Transverse colon (tissue), 4 donors: ENCODE data around the gene PLCB1. TPM values are rescaled to one million over a fixed set of nuclear protein-coding genes. Genes with fewer than 3 reads are reported as not detected.

Source experiments
- DNase-seq: peaks from one replicate; pipeline ENCODE4 v3.0.0-alpha.2; 2019
- H3K27ac ChIP-seq, 4 donors: fragments of 200-600 bp; sonication (generic); 2 replicates each; pipeline ENCODE4 v1.5.1; 2016 to 2018; ENCODE audit warnings: inconsistent platforms in 4 of 4
- H3K27me3 ChIP-seq: fragments of 200-600 bp; sonication (generic); 2 replicates; pipeline ENCODE4 v1.5.1; 2017; ENCODE audit warnings: inconsistent platforms
- H3K36me3 ChIP-seq, 4 donors: fragments of 200-600 bp; sonication (generic); 2 replicates each; pipeline ENCODE4 v1.5.1; 2017 to 2019; ENCODE audit warnings: inconsistent platforms in 4 of 4
- H3K4me1 ChIP-seq, 4 donors: fragments of 200-600 bp; sonication (generic); 2 replicates each; pipeline ENCODE4 v1.5.1; 2017 to 2020; ENCODE audit warnings: inconsistent platforms in 4 of 4
- H3K4me3 ChIP-seq, 4 donors: fragments of 200-600 bp; sonication (generic); 1 replicate in 1 of 4; 2 replicates in 3 of 4; pipeline versions ENCODE4 v1.5.1 to v1.6.1; 2017 to 2019; ENCODE audit warnings: inconsistent platforms in 4 of 4
- H3K9me3 ChIP-seq, 2 donors: fragments of 200-600 bp; sonication (generic); 2 replicates each; pipeline ENCODE4 v1.5.1; 2017 to 2019; ENCODE audit warnings: inconsistent platforms in 2 of 2
- CTCF ChIP-seq, 5 experiments: fragments of 200-600 bp in 3 of 5; fragments of 450-650 bp in 2 of 5; sonication (generic) in 3 of 5; IDR thresholded peaks; 1 replicate in 2 of 5; 2 replicates in 3 of 5; pipeline ENCODE4 v1.5.1; 2016 to 2017; ENCODE audit warnings: antibody characterized with exemption in 5 of 5, inconsistent platforms in 3 of 5, mild to moderate bottlenecking in 2 of 5, moderate library complexity in 1 of 5
- EP300 ChIP-seq: sonication (generic); formaldehyde crosslinking; IDR thresholded peaks from one replicate; pipeline ENCODE4 v1.6.1; 2017; ENCODE audit warnings: antibody characterized with exemption, low read depth
- POLR2A ChIP-seq: fragments of 450-650 bp; IDR thresholded peaks from one replicate; pipeline ENCODE4 v1.6.1; 2016; ENCODE audit warnings: antibody characterized with exemption, mild to moderate bottlenecking, moderate library complexity
- POLR2AphosphoS5 ChIP-seq, 3 donors: sonication (generic); formaldehyde crosslinking; IDR thresholded peaks; one replicate each; pipeline ENCODE4 v1.6.1; 2016; ENCODE audit warnings: antibody characterized with exemption in 3 of 3
- WGBS, 2 donors: methylation state at CpG; one replicate each; pipeline ENCODE4 v1.1.5; 2018; ENCODE audit warnings: low coverage in 1 of 2; 5-methylcytosine and 5-hydroxymethylcytosine counted together
- in situ Hi-C, 4 donors: fragments of 200-750 bp; cut with MboI; loops; one replicate each; pipeline versions ENCODE4 v1.15.0 to v1.15.1; 2017; ENCODE audit warnings: low sequenced_read_pairs in 3 of 4, low pct_ligation_motif_present in 1 of 4, low pct_unique_long_range_greater_than_20kb in 1 of 4
- intact Hi-C: fragments of 100-400 bp; cut with DNase I; formaldehyde crosslinking; loops from one replicate; pipeline ENCODE4 v1.15.1; 2023; ENCODE audit warnings: low total_unique reads
- total RNA-seq, 4 donors: library from RNA; depleted of rRNA; stranded (reverse); fragments of >200 nt; gene quantifications; one replicate each; pipeline ENCODE4 v1.1.0, GENCODE V29; 2016

PLCB1 gene
- total RNA-seq, 4 donors from 2014 or later, result 13.1 to 18.6 (median 15.8) TPM

- peak overlapping the region; percentile 61 to 71 (median 68) for H3K27ac ChIP-seq
- peak; percentile 62 for DNase-seq
- no peak overlapping the region for H3K4me3 ChIP-seq
- H3K36me3 ChIP-seq, result no peaks in the 10 kb centered on the region
- H3K27me3 ChIP-seq, result no peaks in the 10 kb centered on the region
- peaks cover 0 to 38% (median 9%) of the 10 kb centered on the region in 4 donors for H3K4me1 ChIP-seq
- in situ Hi-C loops (no loop called here), intact Hi-C loops (no loop called here)
- no peak for TF ChIP-seq EP300
- no peak for TF ChIP-seq POLR2AphosphoS5 (IDR thresholded peaks at IDR 0.05)
- no peak for TF ChIP-seq CTCF (IDR thresholded peaks at IDR 0.05)
- TF ChIP-seq POLR2A, result no peak
- H3K9me3 ChIP-seq, result no peaks in the 10 kb centered on the region
These were observed 656.8 kb downstream of the PLCB1 start for GRCh38 chr20:8788831-8789230.

GRCh38 chr20:8790442-8791074 lies 658.5 kb downstream of the PLCB1 start:
- in situ Hi-C loops, result loop anchor here in 1 of 4 donors (10.0 kb wide), 1 partner anchor 574 kb away; no protein-coding TSS in a partner anchor

GRCh38 chr20:8795404-8795803 lies 663.3 kb downstream of the PLCB1 start:
- H3K4me3 ChIP-seq, result no peak overlapping the region
- H3K4me1 ChIP-seq, result peaks cover 0 to 13% (median under 1%) of the 10 kb centered on the region in 4 donors
- H3K27me3 ChIP-seq, result no peaks in the 10 kb centered on the region
- no peaks in the 10 kb centered on the region for H3K36me3 ChIP-seq
- H3K9me3 ChIP-seq, result no peaks in the 10 kb centered on the region
- no peak for TF ChIP-seq POLR2AphosphoS5 (IDR thresholded peaks at IDR 0.05)
- WGBS, 2 donors, result 54 to 80% methylated on average over 3 to 6 of the region's 6 CpGs
- H3K27ac ChIP-seq, result no peak overlapping the region
- in situ Hi-C loops (loop anchor here in 1 of 4 donors (10.0 kb wide), 1 partner anchor 569 kb away; no protein-coding TSS in a partner anchor), intact Hi-C loops (loop anchor here (10.0 kb wide), 1 partner anchor 559 kb away; no protein-coding TSS in a partner anchor)
- no peak for DNase-seq

More at GRCh38 chr20:8790442-8791074, 658.5 kb downstream of the PLCB1 start:
- H3K27me3 ChIP-seq, result no peaks in the 10 kb centered on the region
- TF ChIP-seq POLR2A (no peak), CTCF (IDR thresholded peaks at IDR 0.05) (peak; percentile 90 to 96 (median 93))
- H3K36me3 ChIP-seq, result no peaks in the 10 kb centered on the region
- H3K9me3 ChIP-seq, result no peaks in the 10 kb centered on the region
- no peak overlapping the region for H3K4me3 ChIP-seq
- intact Hi-C loops, result loop anchor here (10.0 kb wide), 1 partner anchor 564 kb away; no protein-coding TSS in a partner anchor
- DNase-seq, result peak; percentile 40
- 50 to 52% methylated on average over 5 of the region's 5 CpGs for WGBS, 2 donors
- H3K27ac ChIP-seq, result peak overlapping the region in 2 of 4 donors; percentile 71
- peaks cover 0 to 43% (median 9%) of the 10 kb centered on the region in 4 donors for H3K4me1 ChIP-seq

GRCh38 chr20:8796088-8796660 lies 664.1 kb downstream of the PLCB1 start:
- H3K36me3 ChIP-seq, result no peaks in the 10 kb centered on the region
- intact Hi-C loops, result loop anchor here (10.0 kb wide), 1 partner anchor 559 kb away; no protein-coding TSS in a partner anchor
- peaks cover 0 to 11% (median 0%) of the 10 kb centered on the region in 4 donors for H3K4me1 ChIP-seq
- DNase-seq, result no peak
- no peaks in the 10 kb centered on the region for H3K9me3 ChIP-seq
- TF ChIP-seq EP300 (no peak), POLR2A (no peak), CTCF (IDR thresholded peaks at IDR 0.05) (no peak), POLR2AphosphoS5 (IDR thresholded peaks at IDR 0.05) (no peak)
- H3K27me3 ChIP-seq, result no peaks in the 10 kb centered on the region
- H3K4me3 ChIP-seq, result no peak overlapping the region
- no peak overlapping the region for H3K27ac ChIP-seq
- in situ Hi-C loops, result loop anchor here in 1 of 4 donors (10.0 kb wide), 1 partner anchor 569 kb away; no protein-coding TSS in a partner anchor
- 64 to 70% methylated on average over 5 of the region's 5 CpGs for WGBS, 2 donors
